Stimulated activated CD4-positive, alpha-beta T cell treated with anti-CD3 and anti-CD28 coated beads, Interleukin-12 subunit alpha, Interleukin-12 subunit beta, amount 100 ng/mL, for 4 hours (primary cell): Measurements from ENCODE around the gene LAPTM5.

Experiments used
- DNase-seq: peaks from one replicate; pipeline ENCODE4 v3.0.0-alpha.2; 2020

LAPTM5 gene

DNA sequence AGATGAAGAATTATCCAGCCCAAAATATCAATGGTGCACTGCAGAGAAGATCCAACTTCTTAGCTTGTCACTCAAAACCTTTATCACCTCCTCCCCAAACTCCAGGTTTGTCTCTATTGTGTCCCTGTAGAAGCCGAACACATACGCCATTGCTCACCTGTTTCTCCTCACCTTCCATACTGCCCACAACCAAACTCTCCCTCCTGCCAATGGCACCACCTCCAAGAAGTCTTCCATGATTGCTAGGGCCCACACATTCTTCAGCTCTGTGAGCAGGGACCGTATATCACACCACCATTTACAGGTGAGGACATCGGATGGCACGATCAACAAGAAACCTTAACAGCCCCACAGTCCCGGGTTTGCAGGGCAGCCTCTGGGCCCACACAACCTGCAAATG lies 2.2 kb downstream of the LAPTM5 start:
- no peak for DNase-seq

- DNase-seq, result no peak
Measured at GRCh38 chr1:30754684-30755171, 2.8 kb downstream of the LAPTM5 start.

DNA sequence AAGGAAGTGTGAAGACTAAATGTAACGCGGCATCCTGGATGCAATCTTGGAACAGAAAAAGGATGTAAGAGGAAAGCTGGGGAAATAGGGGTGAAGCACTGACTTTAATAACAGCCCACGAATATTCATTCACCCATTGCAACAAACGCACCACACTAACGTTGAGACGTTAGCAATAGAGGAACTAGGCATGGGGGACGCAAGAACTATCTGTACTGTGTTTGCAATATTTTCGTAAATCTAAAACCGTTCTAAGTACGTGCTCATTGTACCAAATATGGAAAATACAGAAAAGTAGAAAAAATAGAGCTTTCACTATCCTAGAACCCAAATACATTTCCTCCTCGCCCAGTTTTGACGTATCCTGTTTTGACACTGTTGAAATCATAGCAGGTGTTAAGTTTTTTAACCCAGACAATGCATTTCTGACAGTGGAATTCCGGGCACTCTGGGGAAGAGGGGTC lies 3.9 kb downstream of the LAPTM5 start:
- no peak for DNase-seq

DNA sequence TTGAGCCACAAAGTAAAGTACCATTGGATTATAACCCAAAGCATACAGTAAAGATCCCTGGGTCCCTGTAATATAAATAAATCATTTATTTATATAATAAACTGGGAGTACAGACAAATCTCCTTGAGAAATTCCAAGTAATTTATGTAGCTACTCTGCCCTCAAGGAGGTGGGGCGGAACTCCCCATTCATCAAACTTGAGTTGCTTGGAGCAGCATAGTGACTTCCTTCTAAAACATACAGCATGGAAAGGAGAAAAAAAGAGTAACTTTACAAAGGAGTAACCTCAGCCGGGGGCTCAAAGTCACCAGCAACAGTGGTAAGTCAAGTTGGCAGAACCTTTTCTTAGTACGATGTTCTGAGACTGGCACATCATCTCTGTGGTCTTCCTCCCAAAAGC lies 4.5 kb downstream of the LAPTM5 start:
- no peak for DNase-seq

- no peak for DNase-seq
Measured at GRCh38 chr1:30752651-30752908, 5.0 kb downstream of the LAPTM5 start.

DNA sequence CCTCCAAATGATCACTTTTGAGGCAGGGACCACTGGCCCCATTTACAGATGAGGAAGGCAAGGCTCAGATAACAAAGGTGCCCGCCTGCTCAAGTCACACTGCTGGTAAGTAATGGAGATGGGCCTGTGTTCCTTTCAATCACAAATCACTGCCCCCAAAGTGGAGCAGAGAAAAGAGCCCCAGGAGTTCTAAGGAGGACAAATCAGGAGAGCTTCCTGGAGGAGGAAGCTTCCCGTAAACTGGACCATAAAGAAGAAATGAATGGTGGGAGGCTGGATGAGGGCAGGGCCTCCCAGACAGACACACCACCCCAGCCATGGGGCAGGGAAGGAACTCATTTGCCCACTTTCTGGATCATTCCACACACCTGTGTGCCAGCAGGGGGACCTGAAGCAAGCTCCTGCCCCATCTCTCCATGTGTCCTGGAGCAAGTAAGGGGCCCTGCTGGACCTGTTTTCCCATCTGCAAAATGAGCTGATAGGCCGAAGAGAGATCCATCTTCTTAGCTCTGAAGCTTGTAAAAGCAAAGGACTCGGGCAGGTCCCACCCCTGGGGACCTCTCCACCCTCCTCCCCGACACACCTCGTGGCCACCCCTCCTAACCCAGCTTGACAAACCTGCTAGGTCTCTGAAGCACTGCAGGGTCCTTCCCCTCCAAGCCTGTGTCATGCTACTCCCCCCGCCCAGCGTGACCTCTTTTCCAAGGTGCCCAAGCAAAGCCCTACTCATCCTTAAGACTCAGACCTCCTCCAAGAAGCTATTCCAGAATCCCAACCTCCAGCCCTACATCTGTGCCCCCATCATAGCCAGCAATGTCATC lies 5.5 kb downstream of the LAPTM5 start:
- no peak for DNase-seq

DNA sequence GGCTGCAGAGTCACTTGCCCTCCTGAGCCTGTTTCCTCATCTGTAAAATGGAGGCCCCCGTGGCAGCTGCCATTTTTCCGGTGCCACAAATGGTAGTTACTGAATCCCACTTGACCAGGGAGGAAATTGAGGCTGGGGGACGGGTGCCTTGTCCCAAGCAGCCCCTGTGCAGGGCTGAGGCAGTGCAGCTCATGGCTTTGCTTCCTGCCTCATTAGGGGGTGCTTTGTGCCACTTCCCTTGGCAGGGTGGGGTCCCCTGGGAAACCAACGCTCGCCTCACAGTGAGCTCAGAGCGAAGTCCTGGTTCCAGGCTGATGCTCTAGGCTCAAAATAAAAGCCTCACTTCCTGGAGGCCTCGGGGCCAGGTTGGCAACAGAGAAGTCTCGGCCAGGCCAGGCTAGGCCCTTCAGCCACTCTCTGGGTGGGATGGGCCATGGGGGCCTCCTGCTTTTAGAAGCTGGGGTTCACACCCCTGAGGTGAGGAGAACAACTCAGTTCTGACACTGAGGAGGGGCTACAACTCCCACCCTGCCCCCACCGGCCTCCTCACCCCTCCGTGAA lies 6.8 kb downstream of the LAPTM5 start:
- no peak for DNase-seq

DNA sequence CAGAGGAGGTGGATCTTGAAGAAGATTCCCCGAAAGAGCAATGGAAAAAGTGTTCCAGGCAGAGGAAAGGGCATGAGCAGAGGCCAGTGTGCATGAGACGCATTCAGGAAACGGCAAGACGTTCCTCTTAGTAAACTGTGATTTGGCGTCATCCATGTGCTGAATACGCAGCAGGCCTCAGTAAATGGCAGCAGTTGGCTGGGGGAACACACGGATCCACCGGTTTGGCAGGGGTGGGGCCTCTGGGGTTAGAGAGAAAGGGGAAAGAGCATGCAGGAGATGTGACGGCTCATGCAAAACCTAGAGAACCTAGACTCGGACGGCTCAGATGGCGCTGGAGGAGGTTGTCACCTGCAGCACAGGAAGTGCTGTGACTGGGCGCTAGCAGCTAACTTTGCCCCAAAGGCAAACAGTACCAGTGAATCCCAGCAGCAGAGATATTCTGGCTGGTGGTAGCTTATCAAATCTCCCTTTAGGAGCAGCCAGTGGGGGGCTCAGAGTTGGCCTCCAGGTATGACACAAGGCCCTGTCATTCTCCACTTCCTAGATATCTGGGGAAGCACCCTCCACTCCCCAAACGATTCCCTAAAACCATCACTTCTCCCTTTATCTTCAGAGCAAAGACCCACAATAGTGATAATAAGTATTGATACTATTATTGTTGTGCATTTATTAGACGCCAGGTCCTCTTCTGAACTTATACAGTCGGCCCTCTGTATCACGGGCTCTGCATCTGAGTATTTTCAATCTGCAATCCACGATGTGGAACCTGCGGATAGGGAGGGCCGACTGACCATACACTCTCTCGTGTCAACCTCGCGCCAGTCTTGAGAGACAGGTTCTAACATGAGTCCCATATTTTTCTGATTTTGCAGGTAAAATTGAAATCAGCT lies 7.6 kb downstream of the LAPTM5 start:
- peak; percentile 48 for DNase-seq

DNA sequence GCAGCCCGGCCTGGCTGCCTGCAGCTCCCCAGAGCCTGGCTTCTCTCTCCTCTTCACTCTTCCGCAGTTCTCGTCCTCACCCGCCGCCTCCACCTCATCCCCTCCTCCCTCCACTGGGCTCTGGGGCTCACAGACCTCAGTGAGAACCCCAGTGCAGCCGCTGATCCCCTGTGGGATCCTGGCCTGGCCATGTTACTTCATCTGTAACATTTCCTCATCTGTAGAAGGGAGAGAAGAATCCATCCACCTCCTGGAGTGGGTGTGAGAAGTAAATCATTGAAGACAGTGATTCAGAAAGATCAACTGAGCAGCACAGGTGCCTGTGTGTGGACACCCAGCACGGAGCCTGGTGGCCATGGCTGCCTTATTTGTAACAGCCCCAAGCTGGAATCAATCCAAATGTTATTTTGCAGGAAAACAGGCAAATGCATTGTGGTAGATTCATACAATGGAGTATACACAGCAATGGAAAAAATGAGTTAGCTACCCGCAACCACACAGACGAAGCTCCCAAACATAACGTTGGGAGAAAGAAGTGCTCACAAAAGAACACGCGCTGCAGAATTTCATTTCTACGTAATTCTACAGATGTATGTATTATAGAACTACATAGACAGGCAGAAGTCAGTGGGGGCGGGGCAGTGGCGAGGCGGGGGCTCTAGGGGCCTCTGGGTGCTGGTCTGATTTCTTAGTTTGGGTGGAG lies 8.7 kb downstream of the LAPTM5 start:
- DNase-seq, result peak; percentile 41

DNA sequence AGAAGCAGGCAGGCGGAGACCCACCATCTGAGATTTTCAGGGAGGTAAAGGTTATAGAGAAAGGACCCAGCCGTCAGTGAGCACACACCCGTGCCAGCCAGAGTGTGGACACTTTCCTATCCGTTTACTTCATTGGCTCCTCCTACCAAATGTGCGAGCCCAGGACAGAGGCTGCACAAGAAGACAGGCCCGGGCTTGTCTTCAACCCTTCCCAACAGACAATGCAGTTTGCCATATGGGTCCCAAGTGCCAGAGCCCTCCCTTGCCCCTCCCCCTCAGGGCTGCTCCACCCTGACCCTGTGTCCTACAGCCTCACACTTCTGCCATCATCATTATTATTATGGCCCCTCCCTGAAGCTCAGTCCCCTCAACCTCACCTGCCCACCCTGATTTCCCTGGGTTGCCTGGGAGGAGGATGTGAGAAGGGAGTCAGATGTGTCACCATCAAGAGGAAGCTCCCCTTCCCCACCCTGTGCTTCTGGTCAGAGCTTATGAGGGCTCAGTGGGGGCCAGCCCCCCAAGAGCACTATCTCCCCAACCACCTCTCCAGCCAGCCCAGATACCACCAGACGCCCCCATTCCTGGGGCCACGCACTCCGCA lies 9.4 kb downstream of the LAPTM5 start:
- no peak for DNase-seq

DNA sequence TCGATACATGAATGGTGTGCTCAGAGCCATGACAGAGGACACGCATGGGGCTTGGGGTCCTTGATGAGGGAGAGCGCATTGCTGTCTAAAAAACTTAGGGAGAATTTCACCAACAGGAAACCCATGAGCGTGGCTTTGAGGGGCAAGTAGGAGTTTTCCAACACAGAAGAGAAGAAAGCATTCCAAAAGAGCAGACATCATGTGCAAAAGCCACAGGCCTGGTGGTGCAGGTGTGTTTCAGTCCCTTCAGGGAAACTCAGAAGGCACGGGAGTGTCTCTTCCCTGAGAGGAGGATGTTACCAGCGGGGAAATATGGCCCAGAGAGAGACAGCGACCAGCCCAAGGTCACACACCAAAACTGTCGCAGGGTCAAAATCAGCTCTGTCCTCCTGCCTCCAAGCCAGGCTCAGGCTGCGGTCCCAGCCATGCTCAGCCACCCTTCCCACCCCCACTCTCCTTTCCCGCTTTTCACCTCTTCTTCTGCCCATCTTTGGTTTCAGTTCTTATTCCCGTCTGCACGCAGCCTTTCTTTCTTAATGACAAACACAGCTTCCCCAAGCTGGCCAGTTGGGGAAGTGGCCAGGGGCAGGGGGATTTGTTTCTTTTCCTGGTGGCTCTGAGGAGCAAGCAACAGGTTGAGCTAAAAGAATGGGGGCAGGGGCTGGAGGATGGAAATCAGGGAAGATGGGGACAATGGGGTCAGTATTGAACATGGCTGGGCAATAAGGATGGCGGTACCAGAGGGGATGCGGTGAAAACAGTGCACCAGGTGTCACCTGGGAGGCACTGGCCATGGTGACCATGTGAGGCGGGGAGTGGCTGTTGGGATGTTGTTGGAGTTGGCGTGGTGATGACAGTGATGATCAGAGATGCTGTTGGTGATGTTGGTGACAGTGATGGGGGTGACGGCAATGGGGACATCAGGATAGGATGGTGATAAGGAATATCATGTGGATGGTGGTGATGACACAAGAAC lies 10.3 kb downstream of the LAPTM5 start:
- no peak for DNase-seq

DNA sequence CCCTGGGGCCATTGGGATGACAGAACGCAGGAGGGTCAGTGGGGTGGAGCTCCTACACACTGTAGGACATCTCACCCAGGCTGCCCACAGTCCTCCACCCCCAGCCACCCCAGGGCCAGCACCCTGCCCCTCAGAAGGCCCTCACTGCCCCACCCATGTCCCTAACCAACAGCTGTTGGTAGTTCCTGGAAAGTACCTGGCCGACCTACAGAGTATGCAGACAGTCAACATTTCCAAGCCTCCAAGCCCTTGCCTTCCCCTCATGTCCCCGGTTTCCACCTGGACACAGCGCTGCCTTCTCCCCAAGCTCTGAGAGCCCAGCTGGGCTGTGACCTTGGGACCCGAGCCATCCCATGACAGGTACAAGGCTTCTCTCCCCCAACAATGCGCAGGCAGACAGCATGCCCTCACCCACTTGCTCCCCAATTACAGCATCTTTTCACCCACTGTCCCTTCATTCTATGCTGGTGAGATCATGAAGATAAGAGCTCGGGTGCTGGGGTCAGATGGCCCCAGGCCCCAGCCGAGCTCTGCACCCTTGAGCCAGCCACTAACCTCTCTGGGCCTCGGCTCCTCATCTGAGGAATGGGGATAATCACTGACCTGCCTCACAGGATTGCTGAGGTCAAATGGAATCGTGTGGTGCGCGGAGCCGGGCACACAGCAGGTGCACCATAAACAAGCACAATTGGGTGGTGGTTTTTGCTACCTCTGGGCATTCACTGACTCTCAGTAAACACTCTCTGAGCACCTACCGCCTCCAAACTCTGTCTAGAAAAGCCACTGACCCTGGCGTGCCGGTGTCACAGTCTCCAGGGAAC lies 11.2 kb downstream of the LAPTM5 start:
- no peak for DNase-seq

DNA sequence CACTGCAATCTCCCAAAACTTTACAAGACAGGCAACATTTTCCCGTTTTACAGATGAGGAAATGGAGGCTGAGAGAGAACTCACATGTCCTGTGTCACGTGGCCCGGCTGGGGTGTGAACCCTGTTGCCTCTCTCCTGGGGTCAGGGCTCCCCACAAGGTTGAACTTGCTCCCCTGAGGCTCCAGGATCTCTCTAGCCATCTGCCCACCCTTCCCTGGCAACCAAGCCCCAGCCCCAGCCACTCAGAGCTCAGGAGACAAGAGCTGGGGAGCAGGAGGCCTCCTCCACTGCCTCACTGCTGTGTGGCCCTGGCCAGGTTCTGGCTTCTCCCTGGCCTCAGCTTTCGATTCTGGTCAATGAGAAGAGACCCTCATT lies 11.8 kb downstream of the LAPTM5 start:
- no peak for DNase-seq

DNA sequence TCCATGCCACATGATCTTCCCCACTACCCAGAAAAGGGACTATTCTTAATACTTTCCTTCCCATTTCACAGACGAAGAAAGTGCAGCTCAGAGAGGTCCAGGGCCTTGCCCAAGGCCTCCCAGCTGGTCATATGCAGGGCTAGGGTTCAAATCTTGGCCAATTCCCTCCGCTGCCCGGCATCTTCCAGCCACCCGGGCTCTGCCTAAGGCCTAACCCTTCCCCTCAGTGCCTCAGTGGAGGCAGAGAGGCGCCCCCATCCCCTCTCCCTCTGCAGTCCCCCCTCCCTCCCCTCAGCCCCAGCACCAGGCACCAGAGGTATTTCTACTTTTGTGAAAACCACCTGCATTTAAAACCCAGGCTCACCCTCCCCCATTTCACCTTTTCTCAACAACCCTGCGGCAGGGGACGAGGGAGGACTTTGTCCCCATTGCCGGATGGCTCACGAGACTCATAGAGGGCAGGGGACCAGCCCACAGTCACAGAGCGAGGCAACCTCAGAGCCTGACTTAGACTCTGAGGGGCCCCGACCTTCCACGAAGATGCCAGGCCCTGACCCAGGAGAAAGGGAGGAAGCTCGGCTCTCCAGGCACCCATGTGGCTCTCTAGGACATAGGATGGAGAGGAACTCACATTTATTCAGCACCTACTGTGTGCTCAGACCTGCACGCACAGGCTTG lies 12.3 kb downstream of the LAPTM5 start:
- DNase-seq, result no peak

GRCh38 chr1:30744060-30744756 lies 13.4 kb downstream of the LAPTM5 start:
- no peak for DNase-seq

GRCh38 chr1:30743584-30744059 lies 14.0 kb downstream of the LAPTM5 start:
- peak; percentile 44 for DNase-seq

- DNase-seq, result no peak
Measured at GRCh38 chr1:30742963-30743559, 14.5 kb downstream of the LAPTM5 start.

- DNase-seq, result no peak
Measured at GRCh38 chr1:30742300-30742962, 15.1 kb downstream of the LAPTM5 start.
